Fibroblast of lung (primary cell): Measurements from ENCODE around the gene HOXC10. TPM values are rescaled to one million over a fixed set of nuclear protein-coding genes. Genes with fewer than 3 reads are reported as not detected.

Experiments
- DNase-seq, 2 donors: peaks; one replicate each; pipeline versions ENCODE4 v3.0.0 to v3.0.0-alpha.2; 2010; ENCODE audit warnings: low read depth in 2 of 2
- H2AFZ ChIP-seq: 2 replicates; pipeline ENCODE4 v1.5.1; 2012; ENCODE audit warnings: low read length, control low read depth, inconsistent platforms
- H3K27ac ChIP-seq: 2 replicates; pipeline ENCODE4 v1.5.1; 2011; ENCODE audit warnings: low read length, control low read depth; ENCODE audit not compliant: insufficient read depth
- H3K27me3 ChIP-seq: 2 replicates; pipeline ENCODE4 v1.5.1; 2011; ENCODE audit warnings: mild to moderate bottlenecking, low read length; ENCODE audit not compliant: control insufficient read depth, insufficient read depth
- H3K36me3 ChIP-seq: 2 replicates; pipeline ENCODE4 v1.5.1; 2011; ENCODE audit warnings: low read length; ENCODE audit not compliant: control insufficient read depth, insufficient read depth
- H3K4me1 ChIP-seq: 2 replicates; pipeline ENCODE4 v1.5.1; 2011; ENCODE audit warnings: low read length; ENCODE audit not compliant: control insufficient read depth, insufficient read depth; ENCODE audit errors: extremely low read depth
- H3K4me2 ChIP-seq: 2 replicates; pipeline ENCODE4 v1.5.1; 2011; ENCODE audit warnings: low read length, control low read depth; ENCODE audit not compliant: insufficient read depth; ENCODE audit errors: extremely low read depth
- H3K4me3 ChIP-seq, 4 experiments: fragments of 200-600 bp in 1 of 4; sonication (generic) in 1 of 4; replicated peaks in 1 of 4; 2 replicates each; pipeline ENCODE4 v1.5.1; 2011 to 2016; ENCODE audit warnings: low read length in 4 of 4, low read depth in 3 of 4, mild to moderate bottlenecking in 3 of 4, control low read depth in 2 of 4, inconsistent platforms in 1 of 4, mixed read lengths in 1 of 4; ENCODE audit not compliant: insufficient read depth in 1 of 4; ENCODE audit errors: control extremely low read depth in 1 of 4
- H3K79me2 ChIP-seq: 2 replicates; pipeline ENCODE4 v1.5.1; 2012; ENCODE audit warnings: mild to moderate bottlenecking, low read length, inconsistent platforms; ENCODE audit not compliant: control insufficient read depth, insufficient read depth
- H3K9ac ChIP-seq: 2 replicates; pipeline ENCODE4 v1.5.1; 2011; ENCODE audit warnings: mild to moderate bottlenecking, low read length, control low read depth; ENCODE audit not compliant: insufficient read depth
- H3K9me3 ChIP-seq: 2 replicates; pipeline ENCODE4 v1.5.1; 2012; ENCODE audit warnings: low read depth, low read length; ENCODE audit not compliant: control insufficient read depth, insufficient read depth
- H4K20me1 ChIP-seq: 2 replicates; pipeline ENCODE4 v1.5.1; 2011; ENCODE audit warnings: low read length; ENCODE audit not compliant: control insufficient read depth, insufficient read depth; ENCODE audit errors: extremely low read depth
- CTCF ChIP-seq, 2 donors: IDR thresholded peaks in 1 of 2; conservative IDR thresholded peaks in 1 of 2; 1 replicate in 1 of 2; 2 replicates in 1 of 2; pipeline ENCODE4 v1.5.1; 2011 to 2012; ENCODE audit warnings: low read length in 2 of 2, control low read depth in 1 of 2, inconsistent platforms in 1 of 2, low read depth in 1 of 2, mild to moderate bottlenecking in 1 of 2
- EZH2 ChIP-seq: IDR thresholded peaks from 2 replicates; pipeline ENCODE4 v1.5.1; 2012; ENCODE audit warnings: low read length, control low read depth, mild to moderate bottlenecking; ENCODE audit errors: missing control alignments
- polyA plus RNA-seq, 2 donors: library from polyadenylated mRNA; depleted of rRNA in 1 of 2; stranded (reverse) in 1 of 2; unstranded in 1 of 2; fragments of >200 nt; gene quantifications; 2 replicates each; pipeline ENCODE4 v1.2.1, GENCODE V29; 2011 to 2012; ENCODE audit warnings: missing spikeins in 1 of 2
- total RNA-seq: library from RNA; depleted of rRNA; stranded (reverse); fragments of >200 nt; gene quantifications from 2 replicates; pipeline ENCODE4 v1.2.1, GENCODE V29; 2014

The HOXC10 gene
- total and polyA plus RNA-seq, 2 donors (not counting 1 experiment from before 2014, with no cell fraction given): 0.06 TPM; not detected in 1

- no peaks in the 10 kb centered on the region for H3K79me2 ChIP-seq
- H3K9me3 ChIP-seq: no peaks in the 10 kb centered on the region
- H3K27ac ChIP-seq: no peak overlapping the region
- H4K20me1 ChIP-seq: peaks cover 2% of the 10 kb centered on the region
- no peak overlapping the region for H3K9ac ChIP-seq
- H3K27me3 ChIP-seq: peaks cover 81% of the 10 kb centered on the region
- no peak for DNase-seq
- H3K36me3 ChIP-seq: no peaks in the 10 kb centered on the region
- no peak overlapping the region for H3K4me3 ChIP-seq
- H2AFZ ChIP-seq: no peak overlapping the region
- H3K4me2 ChIP-seq: no peak overlapping the region
- TF ChIP-seq EZH2: peak; percentile 89
- no peak for TF ChIP-seq CTCF (conservative IDR thresholded peaks at IDR 0.05 in 1 of 2, IDR thresholded peaks at IDR 0.05 in 1 of 2; ENCODE audit: low read depth in 1 of 2, low read length in 2 of 2)
- no peaks in the 10 kb centered on the region for H3K4me1 ChIP-seq
These were observed 39.8 kb upstream of the HOXC10 start for GRCh38 chr12:53944907-53945847.

- TF ChIP-seq EZH2 (no peak), CTCF (conservative IDR thresholded peaks at IDR 0.05 in 1 of 2, IDR thresholded peaks at IDR 0.05 in 1 of 2; ENCODE audit: low read depth in 1 of 2, low read length in 2 of 2) (no peak)
- Histone ChIP-seq H3K9ac (no peak overlapping the region), H3K79me2 (no peaks in the 10 kb centered on the region), H2AFZ (no peak overlapping the region), H4K20me1 (peaks cover 2% of the 10 kb centered on the region), H3K9me3 (no peaks in the 10 kb centered on the region), H3K36me3 (no peaks in the 10 kb centered on the region), H3K4me3 (no peak overlapping the region), H3K27ac (no peak overlapping the region), H3K4me1 (no peaks in the 10 kb centered on the region), H3K27me3 (peaks cover 91% of the 10 kb centered on the region), H3K4me2 (no peak overlapping the region)
- DNase-seq: no peak
These were observed 37.2 kb upstream of the HOXC10 start for GRCh38 chr12:53947743-53948142.

GRCh38 chr12:53948650-53949593 is 36.0 kb upstream of the HOXC10 start:
- Histone ChIP-seq H2AFZ (no peak overlapping the region), H3K4me1 (no peaks in the 10 kb centered on the region), H3K9ac (no peak overlapping the region), H3K27me3 (peaks cover 91% of the 10 kb centered on the region), H3K9me3 (no peaks in the 10 kb centered on the region), H4K20me1 (peaks cover 2% of the 10 kb centered on the region), H3K4me2 (no peak overlapping the region), H3K27ac (no peak overlapping the region), H3K79me2 (no peaks in the 10 kb centered on the region), H3K36me3 (no peaks in the 10 kb centered on the region), H3K4me3 (no peak overlapping the region)
- no peak for DNase-seq
- TF ChIP-seq CTCF (conservative IDR thresholded peaks at IDR 0.05 in 1 of 2, IDR thresholded peaks at IDR 0.05 in 1 of 2; ENCODE audit: low read depth in 1 of 2, low read length in 2 of 2): no peak
- TF ChIP-seq EZH2: no peak
